ENCODE data around the gene SMAD3.

GRCh38 chr15:67174864-67175573 is 109.6 kb downstream of the SMAD3 start:
- TF ChIP-seq CTCF (IDR thresholded peaks at IDR 0.05; ENCODE audit: control extremely low read depth in 1 of 3, insufficient read depth in 1 of 3, low read depth in 1 of 3, low read length in 3 of 3) (no peak), POLR2A (IDR thresholded peaks at IDR 0.05; ENCODE audit: control extremely low read depth in 1 of 2, low read depth in 2 of 2, low read length in 2 of 2) (no peak), POLR2AphosphoS5 (IDR thresholded peaks at IDR 0.05; ENCODE audit: low read depth, low read length) (no peak), GABPA (IDR thresholded peaks at IDR 0.05; ENCODE audit: borderline replicate concordance, insufficient read depth, low read length) (no peak), SIRT6 (IDR thresholded peaks at IDR 0.05; ENCODE audit: low read length) (no peak), CBX8 (IDR thresholded peaks at IDR 0.05; ENCODE audit: borderline replicate concordance, low read depth, low read length) (no peak), YY1 (IDR thresholded peaks at IDR 0.05; ENCODE audit: low read depth, low read length) (no peak), RAD21 (IDR thresholded peaks at IDR 0.05 in 1 of 2, conservative IDR thresholded peaks at IDR 0.05 in 1 of 2; ENCODE audit: low read depth in 2 of 2, low read length in 2 of 2) (no peak), TBP (IDR thresholded peaks at IDR 0.05; ENCODE audit: low read depth, low read length) (no peak), JUND (IDR thresholded peaks at IDR 0.05; ENCODE audit: low read length) (no peak), ZNF274 (IDR thresholded peaks at IDR 0.05; ENCODE audit: borderline replicate concordance, extremely low read depth, low read length) (no peak), EP300 (IDR thresholded peaks at IDR 0.05; ENCODE audit: borderline replicate concordance in 1 of 2, low read depth in 2 of 2, low read length in 2 of 2) (no peak), RFX5 (IDR thresholded peaks at IDR 0.05; ENCODE audit: borderline replicate concordance, low read depth, low read length) (no peak)
- TF ChIP-seq, protein P1, sequence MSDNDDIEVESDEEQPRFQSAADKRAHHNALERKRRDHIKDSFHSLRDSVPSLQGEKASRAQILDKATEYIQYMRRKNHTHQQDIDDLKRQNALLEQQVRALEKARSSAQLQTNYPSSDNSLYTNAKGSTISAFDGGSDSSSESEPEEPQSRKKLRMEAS (IDR thresholded peaks at IDR 0.05), result no peak

Data from H1 (cell line).